Thymus (tissue), 11 donors: ENCODE data around the gene ARMH4. TPM values are rescaled to one million over a fixed set of nuclear protein-coding genes. Genes with fewer than 3 reads are reported as not detected.

ENCODE experiments used
- DNase-seq, 9 donors: peaks; one replicate each; pipeline ENCODE4 v3.0.0-alpha.2; 2013; ENCODE audit warnings: low spot score in 9 of 9, low read depth in 6 of 9, missing footprints in 1 of 9
- H3K27ac ChIP-seq, 2 donors: one replicate each; pipeline ENCODE4 v1.5.1; 2013; ENCODE audit warnings: control low read depth in 1 of 2, low read depth in 1 of 2, low read length in 1 of 2, mild to moderate bottlenecking in 1 of 2, moderate library complexity in 1 of 2
- H3K27me3 ChIP-seq, 2 donors: one replicate each; pipeline ENCODE4 v1.5.1; 2013; ENCODE audit warnings: low read length in 1 of 2; ENCODE audit not compliant: control insufficient read depth in 2 of 2, insufficient read depth in 1 of 2
- H3K36me3 ChIP-seq, 2 donors: one replicate each; pipeline ENCODE4 v1.5.1; 2013; ENCODE audit warnings: low read length in 1 of 2, mild to moderate bottlenecking in 1 of 2, moderate library complexity in 1 of 2; ENCODE audit not compliant: control insufficient read depth in 2 of 2, insufficient read depth in 2 of 2
- H3K4me1 ChIP-seq, 2 donors: one replicate each; pipeline ENCODE4 v1.5.1; 2013; ENCODE audit warnings: low read length in 2 of 2; ENCODE audit not compliant: control insufficient read depth in 2 of 2, insufficient read depth in 2 of 2
- H3K4me3 ChIP-seq, 2 donors: one replicate each; pipeline ENCODE4 v1.5.1; 2013; ENCODE audit warnings: low read length in 2 of 2, control low read depth in 1 of 2, mild to moderate bottlenecking in 1 of 2
- H3K9me3 ChIP-seq, 2 donors: one replicate each; pipeline ENCODE4 v1.5.1; 2013; ENCODE audit warnings: low read length in 1 of 2, mild to moderate bottlenecking in 1 of 2; ENCODE audit not compliant: control insufficient read depth in 2 of 2, insufficient read depth in 1 of 2
- WGBS: extraction: QIAGEN DNeasy Blood & Tissue Kit; methylation state at CpG from one replicate; pipeline ENCODE4 v1.1.7; 2013; 5-methylcytosine and 5-hydroxymethylcytosine counted together
- polyA plus RNA-seq: library from polyadenylated mRNA; stranded (reverse); fragments of 200-250 nt; gene quantifications from one replicate; pipeline ENCODE4 v1.2.3, GENCODE V29; 2013
- total RNA-seq: library from RNA; stranded (reverse); fragments of 120-200 nt; gene quantifications from one replicate; pipeline ENCODE4 v1.2.4, GENCODE V29; 2013
- donor health status: healthy.

The ARMH4 gene
- total and polyA plus RNA-seq, 2 donors: 0.82 to 1.6 TPM

GRCh38 chr14:57999979-58000378 is 152.0 kb downstream of the ARMH4 start:
- Histone ChIP-seq H3K27ac (no peak overlapping the region), H3K36me3 (no peaks in the 10 kb centered on the region), H3K4me1 (no peaks in the 10 kb centered on the region), H3K27me3 (no peaks in the 10 kb centered on the region), H3K4me3 (no peak overlapping the region), H3K9me3 (no peaks in the 10 kb centered on the region)
- 94% methylated on average over 1 of the region's 1 CpG for whole genome bisulfite sequencing
- no peak for DNase-seq

GRCh38 chr14:57999471-57999870 is 152.5 kb downstream of the ARMH4 start:
- WGBS: 83% methylated on average over 2 of the region's 2 CpGs
- no peaks in the 10 kb centered on the region for H3K9me3 ChIP-seq
- no peaks in the 10 kb centered on the region for H3K36me3 ChIP-seq
- H3K4me1 ChIP-seq: no peaks in the 10 kb centered on the region
- H3K4me3 ChIP-seq: no peak overlapping the region
- DNase-seq: no peak
- H3K27me3 ChIP-seq: no peaks in the 10 kb centered on the region
- no peak overlapping the region for H3K27ac ChIP-seq

DNA sequence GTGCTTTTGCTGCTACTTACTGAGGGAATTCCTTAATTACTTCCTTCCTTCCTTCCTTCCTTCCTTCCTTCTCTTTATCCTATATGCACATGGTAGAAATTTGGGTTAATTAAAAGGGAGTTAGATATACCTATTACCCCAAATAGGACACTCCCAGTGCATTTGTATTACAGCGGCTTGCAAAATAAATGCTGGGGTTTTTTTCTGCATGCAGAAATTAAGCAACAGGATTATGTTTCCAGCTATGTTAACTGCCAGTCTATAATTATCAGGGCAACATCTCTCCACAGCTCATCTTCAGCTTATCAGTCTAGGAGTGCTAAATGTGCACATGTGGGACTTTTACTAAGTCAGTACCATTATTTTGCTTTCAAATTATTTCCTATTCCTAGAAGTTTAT is 153.2 kb downstream of the ARMH4 start:
- Histone ChIP-seq H3K27ac (no peak overlapping the region), H3K4me1 (no peaks in the 10 kb centered on the region), H3K9me3 (no peaks in the 10 kb centered on the region), H3K4me3 (no peak overlapping the region), H3K27me3 (no peaks in the 10 kb centered on the region), H3K36me3 (no peaks in the 10 kb centered on the region)
- no peak for DNase-seq
- WGBS: 31% methylated on average over 1 of the region's 1 CpG

DNA sequence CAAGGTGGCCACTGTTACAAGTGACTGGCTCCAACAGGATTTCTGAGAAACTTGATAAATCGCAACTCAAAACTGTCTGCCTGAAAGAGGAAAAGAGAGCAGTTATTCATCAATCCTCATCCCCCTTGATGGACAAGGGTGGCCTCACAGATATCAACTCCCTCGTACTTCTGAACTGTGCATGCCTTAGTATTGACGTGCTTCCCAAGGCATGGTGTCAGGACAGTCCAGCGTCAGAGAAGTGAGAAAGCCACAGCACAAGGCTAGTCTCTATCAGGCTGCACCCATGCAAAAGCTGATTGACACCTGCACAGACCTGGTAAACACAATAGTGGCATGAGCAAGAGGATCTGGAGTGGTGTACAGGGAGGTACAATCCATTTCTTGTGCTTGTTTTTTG is 160.7 kb downstream of the ARMH4 start:
- no peak for DNase-seq
- H3K27ac ChIP-seq: no peak overlapping the region
- WGBS: 90% methylated on average over 4 of the region's 4 CpGs
- no peaks in the 10 kb centered on the region for H3K4me1 ChIP-seq
- H3K27me3 ChIP-seq: no peaks in the 10 kb centered on the region
- no peaks in the 10 kb centered on the region for H3K36me3 ChIP-seq
- H3K9me3 ChIP-seq: no peaks in the 10 kb centered on the region
- H3K4me3 ChIP-seq: no peak overlapping the region

GRCh38 chr14:57988445-57988844 is 163.6 kb downstream of the ARMH4 start:
- H3K4me3 ChIP-seq: no peak overlapping the region

DNA sequence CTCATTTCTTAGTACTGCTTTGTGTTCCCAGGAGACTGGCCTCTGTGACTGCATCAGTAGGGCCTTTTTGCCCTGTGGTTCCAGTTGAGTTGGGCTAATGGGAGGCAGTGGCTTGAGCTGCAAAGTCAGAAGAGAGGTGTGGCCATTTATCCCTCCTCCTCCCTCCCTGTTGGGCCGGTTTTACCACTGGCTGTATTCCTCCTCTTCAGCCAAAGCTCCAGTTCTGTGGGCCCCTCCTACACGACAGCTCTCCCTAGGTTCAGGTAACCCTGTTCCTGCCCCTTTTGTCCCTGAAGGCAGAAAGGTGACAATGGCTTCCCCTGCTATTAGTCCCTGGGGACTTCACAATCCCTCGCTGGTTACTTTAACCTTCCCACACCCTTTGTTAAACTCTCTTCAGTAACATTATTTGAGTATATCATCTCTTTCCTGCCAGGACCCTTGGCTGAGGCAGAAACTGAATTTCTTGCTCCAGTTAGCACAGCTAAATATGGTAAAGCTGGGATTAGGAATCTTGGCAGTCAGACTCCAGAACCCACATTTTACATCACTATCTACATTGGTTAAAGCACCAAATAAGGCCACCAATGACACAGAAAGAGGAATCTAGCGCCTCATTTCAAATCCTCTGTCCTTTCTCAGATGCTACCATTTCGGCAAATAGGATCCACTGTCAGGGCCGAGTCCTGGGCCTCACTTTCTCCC is 164.3 kb downstream of the ARMH4 start:
- Histone ChIP-seq H3K27me3 (no peaks in the 10 kb centered on the region), H3K36me3 (no peaks in the 10 kb centered on the region), H3K9me3 (no peaks in the 10 kb centered on the region), H3K4me3 (no peak overlapping the region), H3K27ac (no peak overlapping the region), H3K4me1 (no peaks in the 10 kb centered on the region)
- DNase-seq: no peak
- 76% methylated on average over 6 of the region's 6 CpGs for WGBS

More at GRCh38 chr14:57988445-57988844, 163.6 kb downstream of the ARMH4 start:
- no peaks in the 10 kb centered on the region for H3K9me3 ChIP-seq
- no peak for DNase-seq
- no peaks in the 10 kb centered on the region for H3K36me3 ChIP-seq
- H3K27me3 ChIP-seq: no peaks in the 10 kb centered on the region
- no peak overlapping the region for H3K27ac ChIP-seq
- 90% methylated on average over 5 of the region's 5 CpGs for WGBS
- H3K4me1 ChIP-seq: no peaks in the 10 kb centered on the region

GRCh38 chr14:57987051-57987450 is 165.0 kb downstream of the ARMH4 start:
- DNase-seq: no peak
- H3K4me3 ChIP-seq: no peak overlapping the region
- H3K27me3 ChIP-seq: no peaks in the 10 kb centered on the region
- no peaks in the 10 kb centered on the region for H3K4me1 ChIP-seq
- H3K9me3 ChIP-seq: no peaks in the 10 kb centered on the region
- no peaks in the 10 kb centered on the region for H3K36me3 ChIP-seq
- no peak overlapping the region for H3K27ac ChIP-seq
- 98% methylated on average over 1 of the region's 1 CpG for WGBS

DNA sequence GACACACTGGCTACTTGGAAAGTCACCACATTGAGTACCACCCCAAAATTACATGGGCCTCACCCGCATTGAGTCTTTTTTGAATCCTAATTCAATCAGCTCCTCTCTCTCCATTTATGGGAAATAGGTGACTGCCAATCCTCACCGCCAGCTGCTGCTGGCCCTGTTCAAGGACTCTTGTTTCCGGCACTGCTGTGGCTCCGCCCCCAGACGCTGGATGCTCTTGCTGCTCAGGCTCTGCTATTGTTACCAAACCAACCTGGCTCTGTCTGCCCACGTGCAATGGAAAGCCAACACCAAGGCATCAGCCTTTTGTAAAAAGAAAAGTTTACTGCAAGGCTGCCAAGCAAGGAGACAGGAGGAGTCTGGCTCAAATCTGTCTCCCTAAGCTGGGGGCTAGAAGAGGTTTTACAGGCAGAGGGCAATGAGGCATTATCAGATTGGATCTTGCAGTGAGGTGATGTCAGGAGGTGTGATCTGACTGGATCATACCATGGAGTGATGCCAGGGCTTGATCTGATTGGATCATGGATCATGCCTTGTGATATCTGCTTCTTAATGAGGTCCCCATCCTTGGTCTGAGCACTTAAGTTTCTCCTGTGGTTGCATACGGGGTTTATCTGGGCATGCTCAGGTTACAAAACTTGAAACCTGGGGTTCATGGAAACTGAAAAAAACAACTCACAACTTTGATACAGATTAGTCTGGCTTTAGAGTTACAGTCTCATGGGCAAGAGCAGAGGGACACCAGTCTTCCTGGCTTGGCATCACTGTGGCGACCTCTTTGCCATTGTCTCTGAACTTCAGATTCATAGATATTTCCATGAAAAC is 169.0 kb downstream of the ARMH4 start:
- H3K27me3 ChIP-seq: no peaks in the 10 kb centered on the region
- DNase-seq: no peak
- no peak overlapping the region for H3K27ac ChIP-seq
- no peak overlapping the region for H3K4me3 ChIP-seq
- H3K4me1 ChIP-seq: no peaks in the 10 kb centered on the region
- 74% methylated on average over 8 of the region's 8 CpGs for WGBS
- H3K36me3 ChIP-seq: no peaks in the 10 kb centered on the region
- H3K9me3 ChIP-seq: no peaks in the 10 kb centered on the region

DNA sequence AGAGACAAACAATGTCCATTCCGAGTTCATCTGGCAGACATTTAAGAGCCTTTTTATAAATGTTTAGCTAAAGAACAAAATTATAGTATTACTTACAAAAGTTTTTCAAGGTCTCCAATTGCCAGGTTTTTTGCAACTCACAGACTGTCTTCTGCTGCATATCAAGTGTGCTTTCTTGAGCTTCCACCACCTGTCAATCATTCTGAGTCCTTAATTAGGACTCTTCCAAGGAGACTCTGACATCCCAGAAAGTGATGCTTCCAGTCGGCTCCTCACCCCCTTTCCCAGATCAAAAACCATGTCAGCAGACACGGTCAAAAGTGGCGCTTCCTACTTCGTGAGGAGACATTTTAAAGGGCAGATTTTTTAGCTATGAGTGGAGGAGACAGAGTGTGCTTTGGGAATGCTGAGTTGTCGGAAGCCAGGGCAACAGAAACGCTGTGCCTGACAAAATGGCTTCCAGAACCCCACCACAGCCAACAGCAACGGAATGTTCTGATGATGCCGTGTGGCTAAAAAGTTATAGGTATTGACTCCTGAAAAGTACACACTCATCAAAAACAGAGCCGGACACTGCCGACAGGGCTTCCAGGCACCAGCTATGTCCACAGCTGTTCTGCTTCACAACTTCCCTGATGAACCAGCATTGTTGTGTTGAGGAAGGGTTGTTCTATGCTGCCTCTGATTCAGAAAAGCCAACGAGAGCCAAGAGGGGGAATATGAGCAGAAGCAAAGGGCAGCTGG is 170.0 kb downstream of the ARMH4 start:
- H3K36me3 ChIP-seq: no peaks in the 10 kb centered on the region
- no peak overlapping the region for H3K27ac ChIP-seq
- no peaks in the 10 kb centered on the region for H3K4me1 ChIP-seq
- WGBS: 92% methylated on average over 12 of the region's 12 CpGs
- no peaks in the 10 kb centered on the region for H3K27me3 ChIP-seq
- DNase-seq: no peak
- H3K9me3 ChIP-seq: no peaks in the 10 kb centered on the region
- H3K4me3 ChIP-seq: no peak overlapping the region
